T47D (cell line): ENCODE results near the gene TMSB4X.
"Not testable (repeated sequence)": the region's sequence is repeated elsewhere in the genome, so short reads cannot be mapped to it uniquely, and the experiment has no call there.

Experiments used
- DNase-seq, 2 experiments: peaks; one replicate each; pipeline versions ENCODE4 v3.0.0 to v3.0.0-alpha.2; 2011 to 2012; ENCODE audit warnings: low read depth in 1 of 2, low spot score in 1 of 2
- JUND ChIP-seq: IDR thresholded peaks from 2 replicates; pipeline ENCODE4 v1.6.1; 2012; ENCODE audit warnings: low read depth
- in situ Hi-C: cut with HindIII; loops from 2 replicates; pipeline ENCODE4 v1.10.0; 2016; ENCODE audit warnings: low sequenced_read_pairs, low pct_unique_long_range_greater_than_20kb

TMSB4X gene

GRCh38 chrX:12958461-12958860, 16.4 kb upstream of the TMSB4X start:
- in situ Hi-C loops: no loop called here
- DNase-seq: no peak
- no peak for TF ChIP-seq JUND

GRCh38 chrX:12961196-12961718, 13.7 kb upstream of the TMSB4X start:
- no peak for DNase-seq
- TF ChIP-seq JUND: no peak

GRCh38 chrX:12962041-12962504, 12.8 kb upstream of the TMSB4X start:
- in situ Hi-C loops: no loop called here
- no peak for TF ChIP-seq JUND
- DNase-seq: no peak

More at GRCh38 chrX:12961196-12961718, 13.7 kb upstream of the TMSB4X start:
- in situ Hi-C loops: no loop called here

GRCh38 chrX:12963210-12963850, 11.6 kb upstream of the TMSB4X start:
- in situ Hi-C loops, DNase-seq: not testable (repeated sequence)

- in situ Hi-C loops: no loop called here
- DNase-seq: no peak
- TF ChIP-seq JUND: no peak
Observed at GRCh38 chrX:12965131-12965940, 9.6 kb upstream of the TMSB4X start.

GRCh38 chrX:12966151-12966550, 8.8 kb upstream of the TMSB4X start:
- TF ChIP-seq JUND: no peak
- in situ Hi-C loops: no loop called here
- DNase-seq: no peak

- no peak for TF ChIP-seq JUND
- DNase-seq: no peak
- in situ Hi-C loops: no loop called here
Observed at GRCh38 chrX:12967711-12968465, 7.0 kb upstream of the TMSB4X start.

- TF ChIP-seq JUND: no peak
- in situ Hi-C loops: no loop called here
- DNase-seq: peak in 1 of 2 experiments; percentile 69
Observed at GRCh38 chrX:12970691-12971202, 4.2 kb upstream of the TMSB4X start.

- DNase-seq: peak in 1 of 2 experiments; percentile 78
- in situ Hi-C loops: no loop called here
- no peak for TF ChIP-seq JUND
Observed at GRCh38 chrX:12971282-12972003, 3.5 kb upstream of the TMSB4X start.

GRCh38 chrX:12972243-12972642, 2.7 kb upstream of the TMSB4X start:
- in situ Hi-C loops: no loop called here

GRCh38 chrX:12972878-12973560, 1.9 kb upstream of the TMSB4X start:
- DNase-seq: no peak
- TF ChIP-seq JUND: no peak
- in situ Hi-C loops: no loop called here

More at GRCh38 chrX:12972243-12972642, 2.7 kb upstream of the TMSB4X start:
- no peak for TF ChIP-seq JUND
- DNase-seq: no peak
